ENCODE measurements around the gene ABCA6.

Gene ABCA6

DNA sequence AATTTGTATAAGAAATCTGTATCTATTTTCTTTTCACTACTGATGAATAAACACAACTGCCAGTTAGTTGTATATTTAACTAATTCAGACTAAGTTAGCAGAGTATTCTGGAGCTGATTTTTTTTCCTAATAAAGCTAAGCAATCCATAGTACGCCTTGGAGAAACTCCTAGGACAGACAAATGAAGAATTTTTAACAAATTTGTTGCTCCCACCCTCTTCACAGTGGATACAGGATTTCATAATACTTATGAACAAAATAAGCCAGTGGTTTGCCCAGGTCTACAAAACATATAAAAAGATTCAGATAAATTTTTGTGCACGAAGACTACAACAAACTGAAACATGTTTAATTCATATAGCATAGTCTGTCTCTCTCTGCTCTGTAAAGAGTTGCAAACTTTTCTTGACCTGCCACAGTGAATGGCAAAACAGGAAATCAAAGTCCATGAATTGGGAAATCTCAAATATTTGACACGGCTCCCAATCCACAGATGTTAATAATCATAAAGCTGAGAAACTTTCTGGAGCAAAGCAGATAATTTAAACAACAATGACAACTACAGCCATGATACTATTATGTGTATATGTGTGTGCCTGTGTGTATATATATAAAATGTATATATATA lies 594 bp upstream of the ABCA6 start:
- Histone ChIP-seq H3K27me3 (replicated peaks; ENCODE audit: control insufficient read depth, insufficient read depth, low read length, poor library complexity, severe bottlenecking) (no peaks in the 10 kb centered on the region), H3K4me3 (ENCODE audit: insufficient read depth, low read depth, low read length, poor library complexity, severe bottlenecking) (no peak overlapping the region), H3K36me3 (ENCODE audit: control insufficient read depth, insufficient read depth, low read length) (no peaks in the 10 kb centered on the region), H3K27ac (ENCODE audit: insufficient read depth, low read length, poor library complexity, severe bottlenecking) (no peak overlapping the region), H3K4me1 (ENCODE audit: control insufficient read depth, insufficient read depth, low read length, poor library complexity, severe bottlenecking) (no peaks in the 10 kb centered on the region), H3K9me3 (ENCODE audit: control insufficient read depth, low read length) (no peaks in the 10 kb centered on the region)
- DNase-seq: no peak

- H3K27ac ChIP-seq (ENCODE audit: insufficient read depth, low read length, poor library complexity, severe bottlenecking): no peak overlapping the region
- no peak overlapping the region for H3K4me3 ChIP-seq (ENCODE audit: insufficient read depth, low read depth, low read length, poor library complexity, severe bottlenecking)
- no peak for DNase-seq
- H3K4me1 ChIP-seq (ENCODE audit: control insufficient read depth, insufficient read depth, low read length, poor library complexity, severe bottlenecking): no peaks in the 10 kb centered on the region
- no peaks in the 10 kb centered on the region for H3K36me3 ChIP-seq (ENCODE audit: control insufficient read depth, insufficient read depth, low read length)
- no peaks in the 10 kb centered on the region for H3K27me3 ChIP-seq (replicated peaks; ENCODE audit: control insufficient read depth, insufficient read depth, low read length, poor library complexity, severe bottlenecking)
- H3K9me3 ChIP-seq (ENCODE audit: control insufficient read depth, low read length): no peaks in the 10 kb centered on the region
Observed at GRCh38 chr17:69134112-69134511, 7.6 kb downstream of the ABCA6 start.

GRCh38 chr17:69130627-69131296 lies 10.9 kb downstream of the ABCA6 start:
- no peaks in the 10 kb centered on the region for H3K36me3 ChIP-seq (ENCODE audit: control insufficient read depth, insufficient read depth, low read length)
- no peaks in the 10 kb centered on the region for H3K9me3 ChIP-seq (ENCODE audit: control insufficient read depth, low read length)
- H3K27me3 ChIP-seq (replicated peaks; ENCODE audit: control insufficient read depth, insufficient read depth, low read length, poor library complexity, severe bottlenecking): no peaks in the 10 kb centered on the region
- no peak overlapping the region for H3K4me3 ChIP-seq (ENCODE audit: insufficient read depth, low read depth, low read length, poor library complexity, severe bottlenecking)
- H3K4me1 ChIP-seq (ENCODE audit: control insufficient read depth, insufficient read depth, low read length, poor library complexity, severe bottlenecking): no peaks in the 10 kb centered on the region
- no peak for DNase-seq
- H3K27ac ChIP-seq (ENCODE audit: insufficient read depth, low read length, poor library complexity, severe bottlenecking): no peak overlapping the region

DNA sequence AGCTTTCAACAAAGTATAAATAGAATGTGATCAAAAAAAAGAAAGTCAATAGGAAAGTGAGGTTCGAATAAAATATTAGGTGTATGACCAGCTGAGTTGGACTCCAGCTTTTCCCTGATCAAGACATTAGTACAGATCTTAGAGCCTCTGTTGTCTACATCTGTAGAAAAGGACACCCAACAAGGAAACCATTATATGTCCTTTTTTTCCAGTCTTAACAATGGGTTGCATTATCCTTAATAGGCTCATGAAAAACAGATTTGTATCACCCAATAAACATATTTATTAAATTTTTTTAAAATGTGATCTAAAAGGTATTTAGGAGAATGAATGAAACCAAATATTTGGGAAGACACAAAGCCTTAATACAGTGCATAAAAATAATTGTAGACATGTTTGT lies 18.1 kb downstream of the ABCA6 start:
- no peak overlapping the region for H3K27ac ChIP-seq (ENCODE audit: insufficient read depth, low read length, poor library complexity, severe bottlenecking)
- no peaks in the 10 kb centered on the region for H3K4me1 ChIP-seq (ENCODE audit: control insufficient read depth, insufficient read depth, low read length, poor library complexity, severe bottlenecking)
- DNase-seq: no peak
- no peaks in the 10 kb centered on the region for H3K36me3 ChIP-seq (ENCODE audit: control insufficient read depth, insufficient read depth, low read length)
- no peak overlapping the region for H3K4me3 ChIP-seq (ENCODE audit: insufficient read depth, low read depth, low read length, poor library complexity, severe bottlenecking)
- no peaks in the 10 kb centered on the region for H3K9me3 ChIP-seq (ENCODE audit: control insufficient read depth, low read length)
- H3K27me3 ChIP-seq (replicated peaks; ENCODE audit: control insufficient read depth, insufficient read depth, low read length, poor library complexity, severe bottlenecking): no peaks in the 10 kb centered on the region

GRCh38 chr17:69122065-69122464 lies 19.6 kb downstream of the ABCA6 start:
- Histone ChIP-seq H3K27ac (ENCODE audit: insufficient read depth, low read length, poor library complexity, severe bottlenecking) (no peak overlapping the region), H3K4me1 (ENCODE audit: control insufficient read depth, insufficient read depth, low read length, poor library complexity, severe bottlenecking) (no peaks in the 10 kb centered on the region), H3K4me3 (ENCODE audit: insufficient read depth, low read depth, low read length, poor library complexity, severe bottlenecking) (no peak overlapping the region), H3K36me3 (ENCODE audit: control insufficient read depth, insufficient read depth, low read length) (no peaks in the 10 kb centered on the region), H3K9me3 (ENCODE audit: control insufficient read depth, low read length) (no peaks in the 10 kb centered on the region), H3K27me3 (replicated peaks; ENCODE audit: control insufficient read depth, insufficient read depth, low read length, poor library complexity, severe bottlenecking) (no peaks in the 10 kb centered on the region)
- DNase-seq: no peak

DNA sequence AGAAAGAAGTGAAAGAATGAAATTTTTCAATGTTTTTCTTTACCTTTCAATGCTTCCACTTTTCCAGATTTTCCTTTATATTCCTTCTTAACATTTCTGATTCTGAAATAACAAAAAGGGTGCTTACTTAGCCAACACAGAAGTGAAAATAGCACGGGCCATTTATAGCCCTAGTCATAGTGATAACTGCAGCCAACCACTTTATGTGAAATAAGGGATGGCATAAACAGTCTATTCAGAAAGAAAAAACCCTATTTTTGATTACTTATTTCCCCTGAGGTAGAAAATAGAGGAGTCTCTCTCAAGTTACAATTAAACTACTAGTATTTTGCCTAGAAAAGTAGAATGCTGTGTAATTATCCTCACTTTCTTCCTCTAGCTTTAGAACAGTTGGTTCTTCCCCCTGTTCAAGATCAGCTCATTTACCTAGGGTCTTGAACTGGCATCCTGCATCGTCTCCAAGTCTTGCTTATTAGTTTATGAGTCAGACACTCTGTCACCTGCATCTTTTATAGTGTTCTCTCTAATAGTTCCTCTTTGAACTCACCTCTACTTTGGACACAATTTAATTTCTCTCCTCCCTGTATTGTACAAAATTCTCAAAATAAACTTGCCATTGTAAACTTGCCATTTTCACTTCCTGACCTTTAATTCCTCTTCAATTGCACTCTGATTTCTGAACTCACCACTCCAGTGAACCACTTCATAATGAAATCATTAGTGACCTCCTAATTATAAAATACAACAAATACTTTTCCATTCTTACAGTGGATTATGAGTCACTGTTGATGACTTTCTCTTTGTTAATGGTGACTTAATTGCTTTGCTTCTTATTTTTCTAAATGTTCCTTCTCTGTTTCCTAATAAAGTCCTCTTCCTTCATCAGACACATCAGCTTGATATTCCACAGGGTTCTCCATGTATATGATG lies 23.6 kb downstream of the ABCA6 start:
- no peak overlapping the region for H3K4me3 ChIP-seq (ENCODE audit: insufficient read depth, low read depth, low read length, poor library complexity, severe bottlenecking)
- no peaks in the 10 kb centered on the region for H3K36me3 ChIP-seq (ENCODE audit: control insufficient read depth, insufficient read depth, low read length)
- H3K9me3 ChIP-seq (ENCODE audit: control insufficient read depth, low read length): no peaks in the 10 kb centered on the region
- H3K27ac ChIP-seq (ENCODE audit: insufficient read depth, low read length, poor library complexity, severe bottlenecking): no peak overlapping the region
- DNase-seq: no peak
- H3K4me1 ChIP-seq (ENCODE audit: control insufficient read depth, insufficient read depth, low read length, poor library complexity, severe bottlenecking): no peaks in the 10 kb centered on the region
- no peaks in the 10 kb centered on the region for H3K27me3 ChIP-seq (replicated peaks; ENCODE audit: control insufficient read depth, insufficient read depth, low read length, poor library complexity, severe bottlenecking)

GRCh38 chr17:69111794-69112193 lies 29.9 kb downstream of the ABCA6 start:
- H3K9me3 ChIP-seq (ENCODE audit: control insufficient read depth, low read length): no peaks in the 10 kb centered on the region
- H3K27ac ChIP-seq (ENCODE audit: insufficient read depth, low read length, poor library complexity, severe bottlenecking): no peak overlapping the region
- no peak overlapping the region for H3K4me3 ChIP-seq (ENCODE audit: insufficient read depth, low read depth, low read length, poor library complexity, severe bottlenecking)
- H3K27me3 ChIP-seq (replicated peaks; ENCODE audit: control insufficient read depth, insufficient read depth, low read length, poor library complexity, severe bottlenecking): no peaks in the 10 kb centered on the region
- H3K36me3 ChIP-seq (ENCODE audit: control insufficient read depth, insufficient read depth, low read length): no peaks in the 10 kb centered on the region
- no peaks in the 10 kb centered on the region for H3K4me1 ChIP-seq (ENCODE audit: control insufficient read depth, insufficient read depth, low read length, poor library complexity, severe bottlenecking)
- DNase-seq: no peak

DNA sequence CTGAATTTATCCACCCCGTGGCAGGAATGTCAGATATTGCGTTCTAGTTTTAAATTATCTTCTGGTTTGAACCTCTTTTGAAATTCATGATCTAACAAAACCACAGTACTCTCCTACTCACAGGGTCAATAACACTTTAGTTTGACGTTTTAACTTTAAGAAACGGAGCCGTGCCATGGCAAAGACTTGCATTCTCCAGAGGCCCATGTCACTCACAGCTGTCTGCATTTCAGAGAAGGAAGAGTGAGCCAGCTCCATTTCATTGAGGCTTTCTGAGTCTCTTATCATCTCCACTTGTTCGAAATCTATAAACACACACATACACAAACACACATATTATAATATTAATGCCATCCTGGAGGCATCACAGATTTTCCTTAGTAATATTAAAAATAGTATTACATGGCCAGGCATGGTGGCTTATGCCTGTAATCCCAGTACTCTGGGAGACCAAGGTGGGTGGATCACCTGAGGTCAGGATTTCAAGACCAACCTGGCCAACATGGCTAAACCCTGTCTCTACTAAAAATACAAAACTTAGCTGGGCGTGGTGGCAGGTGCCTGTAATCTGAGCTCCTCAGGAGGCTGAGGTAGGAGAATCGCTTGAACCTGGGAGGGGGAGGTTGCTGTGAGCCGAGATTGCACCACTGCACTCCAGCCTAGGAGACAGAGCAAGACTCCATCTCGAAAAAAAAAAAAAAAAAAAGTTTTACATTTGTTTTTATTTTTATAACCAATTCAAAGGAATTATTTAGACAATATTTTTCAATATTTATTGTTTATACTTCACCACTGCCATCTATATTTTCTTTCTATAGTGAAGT lies 35.6 kb downstream of the ABCA6 start:
- no peak overlapping the region for H3K27ac ChIP-seq (ENCODE audit: insufficient read depth, low read length, poor library complexity, severe bottlenecking)
- no peak for DNase-seq
- H3K4me1 ChIP-seq (ENCODE audit: control insufficient read depth, insufficient read depth, low read length, poor library complexity, severe bottlenecking): no peaks in the 10 kb centered on the region
- H3K4me3 ChIP-seq (ENCODE audit: insufficient read depth, low read depth, low read length, poor library complexity, severe bottlenecking): no peak overlapping the region
- no peaks in the 10 kb centered on the region for H3K9me3 ChIP-seq (ENCODE audit: control insufficient read depth, low read length)
- no peaks in the 10 kb centered on the region for H3K27me3 ChIP-seq (replicated peaks; ENCODE audit: control insufficient read depth, insufficient read depth, low read length, poor library complexity, severe bottlenecking)
- no peaks in the 10 kb centered on the region for H3K36me3 ChIP-seq (ENCODE audit: control insufficient read depth, insufficient read depth, low read length)

- H3K36me3 ChIP-seq (ENCODE audit: control insufficient read depth, insufficient read depth, low read length): no peaks in the 10 kb centered on the region
- H3K4me1 ChIP-seq (ENCODE audit: control insufficient read depth, insufficient read depth, low read length, poor library complexity, severe bottlenecking): no peaks in the 10 kb centered on the region
- no peak overlapping the region for H3K27ac ChIP-seq (ENCODE audit: insufficient read depth, low read length, poor library complexity, severe bottlenecking)
- no peak overlapping the region for H3K4me3 ChIP-seq (ENCODE audit: insufficient read depth, low read depth, low read length, poor library complexity, severe bottlenecking)
- H3K9me3 ChIP-seq (ENCODE audit: control insufficient read depth, low read length): no peaks in the 10 kb centered on the region
- DNase-seq: no peak
- H3K27me3 ChIP-seq (replicated peaks; ENCODE audit: control insufficient read depth, insufficient read depth, low read length, poor library complexity, severe bottlenecking): no peaks in the 10 kb centered on the region
Observed at GRCh38 chr17:69103557-69104233, 38.0 kb downstream of the ABCA6 start.

Measured in effector memory CD4-positive, alpha-beta T cell (primary cell).